HAP-1 (cell line): ENCODE data around the gene DOCK6.
A peak's percentile ranks its signal among the peaks of the same experiment; 100 is the strongest.

ENCODE experiments used
- DNase-seq, 2 experiments: peaks; one replicate each; pipeline ENCODE4 v3.0.0-alpha.2; 2016 to 2020; ENCODE audit warnings: low spot score in 2 of 2
- H3K27me3 ChIP-seq: fragments of 250-450 bp; sonication (Bioruptor Pico); 2 replicates; pipeline ENCODE4 v1.5.1; 2020; ENCODE audit warnings: low read depth, mild to moderate bottlenecking, moderate library complexity
- H3K36me3 ChIP-seq: fragments of 250-450 bp; sonication (Bioruptor Pico); replicated peaks from 2 replicates; pipeline ENCODE4 v1.5.1; 2020; ENCODE audit warnings: mild to moderate bottlenecking
- H3K4me1 ChIP-seq: fragments of 250-450 bp; sonication (Bioruptor Pico); 2 replicates; pipeline ENCODE4 v1.5.1; 2020; ENCODE audit warnings: mild to moderate bottlenecking
- H3K4me3 ChIP-seq: fragments of 250-450 bp; sonication (Bioruptor Pico); 2 replicates; pipeline ENCODE4 v1.5.1; 2020; ENCODE audit warnings: mild to moderate bottlenecking, moderate library complexity
- H3K9me3 ChIP-seq: fragments of 250-450 bp; sonication (Bioruptor Pico); 2 replicates; pipeline ENCODE4 v1.5.1; 2020; ENCODE audit warnings: mild to moderate bottlenecking, moderate library complexity
- in situ Hi-C: fragments of 300-500 bp; cut with MboI; formaldehyde crosslinking; loops from 3 replicates; pipeline ENCODE4 v1.14.3; 2020; ENCODE audit warnings: low sequenced_read_pairs, inconsistent platforms, mixed read lengths

The DOCK6 gene

GRCh38 chr19:11265177-11265784 lies 3.0 kb upstream of the DOCK6 start:
- no peaks in the 10 kb centered on the region for H3K27me3 ChIP-seq
- H3K4me1 ChIP-seq, result no peaks in the 10 kb centered on the region; the same call in 1 of the 2 replicates
- H3K36me3 ChIP-seq, result no peaks in the 10 kb centered on the region
- H3K9me3 ChIP-seq, result no peaks in the 10 kb centered on the region
- H3K4me3 ChIP-seq, result no peak overlapping the region
- in situ Hi-C loops, result no loop called here
- no peak for DNase-seq

GRCh38 chr19:11264452-11265176 lies 2.3 kb upstream of the DOCK6 start:
- Histone ChIP-seq H3K4me3 (no peak overlapping the region), H3K36me3 (no peaks in the 10 kb centered on the region), H3K9me3 (no peaks in the 10 kb centered on the region), H3K4me1 (no peaks in the 10 kb centered on the region; the same call in 1 of the 2 replicates), H3K27me3 (no peaks in the 10 kb centered on the region)
- in situ Hi-C loops, result no loop called here
- DNase-seq, result peak in 1 of 2 experiments; percentile 61

GRCh38 chr19:11263726-11264125 lies 1.4 kb upstream of the DOCK6 start:
- Histone ChIP-seq H3K4me3 (no peak overlapping the region), H3K27me3 (no peaks in the 10 kb centered on the region), H3K36me3 (no peaks in the 10 kb centered on the region), H3K4me1 (no peaks in the 10 kb centered on the region; the same call in 1 of the 2 replicates), H3K9me3 (no peaks in the 10 kb centered on the region)
- in situ Hi-C loops, result no loop called here
- DNase-seq, result no peak

GRCh38 chr19:11261431-11261970 lies 823 bp downstream of the DOCK6 start:
- in situ Hi-C loops, result no loop called here
- Histone ChIP-seq H3K27me3 (no peaks in the 10 kb centered on the region), H3K4me1 (no peaks in the 10 kb centered on the region; the same call in 1 of the 2 replicates), H3K9me3 (no peaks in the 10 kb centered on the region), H3K4me3 (peak overlapping the region; percentile 52), H3K36me3 (no peaks in the 10 kb centered on the region)
- peak in 1 of 2 experiments; percentile 41 for DNase-seq

DNA sequence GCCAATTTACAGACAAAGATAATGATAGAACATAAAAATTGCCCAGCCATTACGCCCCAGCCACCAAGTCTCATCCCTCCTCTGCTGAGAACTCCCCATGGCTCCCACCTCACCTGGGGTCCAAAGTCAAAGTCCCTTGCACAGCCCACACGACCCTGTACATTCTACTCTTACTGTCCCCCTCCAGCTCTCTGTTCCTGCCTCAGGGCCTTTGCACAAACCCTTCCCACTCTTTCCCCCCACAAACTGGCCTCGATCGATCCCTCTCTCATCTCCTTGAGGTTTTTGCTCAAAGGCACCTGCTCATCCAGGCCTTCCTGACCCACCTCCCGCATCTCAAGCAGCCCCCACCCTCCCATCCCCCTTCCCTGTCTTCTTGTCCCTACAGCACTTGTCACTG lies 1.3 kb downstream of the DOCK6 start:
- DNase-seq, result no peak
- peak overlapping the region; percentile 52; the same call in 1 of the 2 replicates for H3K4me3 ChIP-seq
- H3K27me3 ChIP-seq, result no peaks in the 10 kb centered on the region
- H3K36me3 ChIP-seq, result no peaks in the 10 kb centered on the region
- H3K9me3 ChIP-seq, result no peaks in the 10 kb centered on the region
- H3K4me1 ChIP-seq, result no peaks in the 10 kb centered on the region; the same call in 1 of the 2 replicates
- in situ Hi-C loops, result no loop called here

- Histone ChIP-seq H3K36me3 (no peaks in the 10 kb centered on the region), H3K4me3 (no peak overlapping the region), H3K4me1 (no peaks in the 10 kb centered on the region; the same call in 1 of the 2 replicates), H3K9me3 (no peaks in the 10 kb centered on the region), H3K27me3 (no peaks in the 10 kb centered on the region)
- in situ Hi-C loops, result no loop called here
- DNase-seq, result no peak
Measured at GRCh38 chr19:11257846-11258380, 4.4 kb downstream of the DOCK6 start.

DNA sequence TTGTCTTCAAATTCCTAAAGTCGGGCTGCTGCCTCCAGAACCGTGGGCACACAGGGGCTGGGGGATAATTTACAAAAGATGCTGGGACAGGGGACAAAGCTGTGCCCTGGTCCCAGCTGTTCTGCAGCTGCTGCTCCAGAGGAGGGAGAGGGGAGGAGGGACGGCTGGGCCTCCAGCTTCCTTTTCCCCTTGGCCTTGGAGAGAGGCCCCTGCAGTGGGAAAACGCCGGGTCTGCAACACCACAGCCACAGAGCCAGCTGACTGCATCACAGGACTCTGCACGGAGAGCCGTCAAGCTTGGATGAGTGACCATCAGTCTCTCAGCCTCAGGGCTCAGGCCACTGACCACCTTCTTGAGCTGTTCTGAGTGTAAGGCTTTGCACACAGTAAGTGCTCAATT lies 6.1 kb downstream of the DOCK6 start:
- in situ Hi-C loops, result no loop called here
- H3K27me3 ChIP-seq, result no peaks in the 10 kb centered on the region
- no peak for DNase-seq

DNA sequence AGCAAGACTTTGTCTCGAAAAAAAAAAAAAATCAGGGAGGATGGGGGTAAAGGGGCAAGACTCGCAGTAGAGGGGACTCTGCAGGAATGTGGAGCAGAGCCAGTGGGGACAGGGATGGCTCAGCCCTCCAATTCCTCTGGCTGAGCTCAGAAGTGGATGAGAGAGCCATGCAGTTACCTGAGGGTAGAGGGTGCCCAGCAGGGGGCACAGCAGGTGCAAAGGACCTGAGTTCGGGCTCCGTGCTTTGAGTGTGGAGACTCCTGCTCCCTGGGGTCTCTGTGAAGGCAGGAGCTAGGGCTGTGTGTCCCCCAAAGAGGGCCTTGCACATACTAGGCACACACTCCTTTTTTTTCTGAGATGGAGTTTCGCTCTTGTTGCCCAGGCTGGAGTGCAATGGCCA lies 7.7 kb downstream of the DOCK6 start:
- Histone ChIP-seq H3K4me1 (no peaks in the 10 kb centered on the region), H3K9me3 (no peaks in the 10 kb centered on the region), H3K4me3 (no peak overlapping the region), H3K36me3 (peaks cover 7% of the 10 kb centered on the region; the same call in 1 of the 2 replicates), H3K27me3 (no peaks in the 10 kb centered on the region)
- in situ Hi-C loops, result no loop called here
- DNase-seq, result no peak

More for the DNA sequence above, 6.1 kb downstream of the DOCK6 start:
- H3K4me3 ChIP-seq, result no peak overlapping the region
- peaks cover 7% of the 10 kb centered on the region; the same call in 1 of the 2 replicates for H3K36me3 ChIP-seq
- no peaks in the 10 kb centered on the region for H3K4me1 ChIP-seq
- H3K9me3 ChIP-seq, result no peaks in the 10 kb centered on the region

GRCh38 chr19:11252665-11253355 lies 9.5 kb downstream of the DOCK6 start:
- Histone ChIP-seq H3K36me3 (peaks cover 7% of the 10 kb centered on the region; the same call in 1 of the 2 replicates), H3K4me3 (no peak overlapping the region), H3K4me1 (no peaks in the 10 kb centered on the region), H3K27me3 (no peaks in the 10 kb centered on the region), H3K9me3 (no peaks in the 10 kb centered on the region)
- in situ Hi-C loops, result no loop called here
- DNase-seq, result no peak

- Histone ChIP-seq H3K27me3 (no peaks in the 10 kb centered on the region), H3K36me3 (peaks cover 7% of the 10 kb centered on the region; the same call in 1 of the 2 replicates), H3K9me3 (no peaks in the 10 kb centered on the region), H3K4me3 (no peak overlapping the region), H3K4me1 (no peaks in the 10 kb centered on the region)
- DNase-seq, result no peak
- in situ Hi-C loops, result no loop called here
Measured at GRCh38 chr19:11251650-11252314, 10.5 kb downstream of the DOCK6 start.

- no peaks in the 10 kb centered on the region for H3K4me1 ChIP-seq
- H3K36me3 ChIP-seq, result peaks cover 7% of the 10 kb centered on the region; the same call in 1 of the 2 replicates
- no peaks in the 10 kb centered on the region for H3K27me3 ChIP-seq
- in situ Hi-C loops, result no loop called here
- no peak for DNase-seq
- no peak overlapping the region for H3K4me3 ChIP-seq
- H3K9me3 ChIP-seq, result no peaks in the 10 kb centered on the region
Measured at GRCh38 chr19:11251217-11251616, 11.1 kb downstream of the DOCK6 start.

DNA sequence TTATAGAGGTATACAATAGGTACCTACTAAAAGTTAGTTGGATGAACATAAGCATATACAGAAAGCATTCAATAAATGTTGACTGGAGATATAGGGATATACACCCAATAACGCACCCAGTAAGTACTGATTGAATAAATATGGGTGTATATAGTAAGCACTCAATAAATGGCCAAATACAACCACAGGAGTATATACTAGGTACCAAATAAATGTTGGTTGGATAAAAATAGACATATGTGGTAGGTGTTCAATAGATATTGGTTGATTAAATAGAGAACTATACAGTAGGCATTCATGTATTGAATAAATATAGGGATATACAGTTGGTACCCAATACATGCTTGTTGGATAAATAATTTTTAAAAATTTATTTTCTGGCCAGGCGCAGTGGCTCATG lies 13.5 kb downstream of the DOCK6 start:
- Histone ChIP-seq H3K4me1 (no peaks in the 10 kb centered on the region), H3K27me3 (no peaks in the 10 kb centered on the region), H3K4me3 (no peak overlapping the region), H3K9me3 (no peaks in the 10 kb centered on the region), H3K36me3 (peaks cover 7% of the 10 kb centered on the region; the same call in 1 of the 2 replicates)
- DNase-seq, result no peak
- in situ Hi-C loops, result no loop called here

DNA sequence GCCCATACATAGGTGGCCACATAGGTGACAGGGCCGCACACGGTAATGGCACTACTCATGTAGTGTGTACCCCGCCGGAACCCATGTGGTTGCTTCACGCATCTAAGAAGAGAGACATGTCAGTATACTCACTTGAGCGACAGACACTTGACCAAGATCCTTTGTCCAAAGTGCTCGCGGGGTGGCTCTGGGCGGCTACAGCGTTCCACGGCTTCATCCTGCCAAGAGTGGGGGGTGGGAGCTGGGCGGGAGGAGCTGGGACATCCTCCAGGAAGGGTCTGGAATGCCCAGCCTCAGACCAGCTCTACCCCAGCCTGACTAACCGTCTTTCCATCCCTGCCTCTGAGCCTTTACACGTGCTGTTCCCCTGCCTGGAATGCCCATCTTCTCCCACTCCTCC lies 14.4 kb downstream of the DOCK6 start:
- peaks cover 7% of the 10 kb centered on the region; the same call in 1 of the 2 replicates for H3K36me3 ChIP-seq
- H3K4me3 ChIP-seq, result no peak overlapping the region
- in situ Hi-C loops, result no loop called here
- no peaks in the 10 kb centered on the region for H3K4me1 ChIP-seq
- no peak for DNase-seq
- H3K27me3 ChIP-seq, result no peaks in the 10 kb centered on the region
- H3K9me3 ChIP-seq, result no peaks in the 10 kb centered on the region
